IMR-90 (cell line): Measurements from ENCODE around the gene SRSF12.

Source experiments
- CTCF ChIP-seq: conservative IDR thresholded peaks from 2 replicates; pipeline ENCODE4 v1.5.1; 2012; ENCODE audit warnings: mild to moderate bottlenecking, low read depth, low read length, improper control_type of control experiment
- USF2 ChIP-seq: fragments of 150-350 bp; IDR thresholded peaks from 2 replicates; pipeline ENCODE4 v1.6.1; 2017; ENCODE audit warnings: mild to moderate bottlenecking, antibody characterized with exemption, low read length, low read depth

GRCh38 chr6:89111933-89112332, 5.9 kb downstream of the SRSF12 start:
- no peak for TF ChIP-seq USF2
- no peak for TF ChIP-seq CTCF
